ES-I3 (cell line): ENCODE measurements around the gene UBL5.

Experiments used
- H3K36me3 ChIP-seq: 2 replicates; pipeline ENCODE4 v1.6.1; 2013; ENCODE audit warnings: mild to moderate bottlenecking, low read length, control low read depth, moderate library complexity; ENCODE audit not compliant: insufficient read depth
- H3K4me1 ChIP-seq: 2 replicates; pipeline ENCODE4 v1.6.1; 2013; ENCODE audit warnings: mild to moderate bottlenecking, control low read depth, low read length; ENCODE audit not compliant: insufficient read depth
- H3K9ac ChIP-seq: 2 replicates; pipeline ENCODE4 v1.6.1; 2013; ENCODE audit warnings: low read depth, mild to moderate bottlenecking, low read length, moderate library complexity
- H3K9me3 ChIP-seq: 2 replicates; pipeline ENCODE4 v1.6.1; 2013; ENCODE audit warnings: mild to moderate bottlenecking, low read length, moderate library complexity; ENCODE audit not compliant: control insufficient read depth, insufficient read depth

The UBL5 gene

DNA sequence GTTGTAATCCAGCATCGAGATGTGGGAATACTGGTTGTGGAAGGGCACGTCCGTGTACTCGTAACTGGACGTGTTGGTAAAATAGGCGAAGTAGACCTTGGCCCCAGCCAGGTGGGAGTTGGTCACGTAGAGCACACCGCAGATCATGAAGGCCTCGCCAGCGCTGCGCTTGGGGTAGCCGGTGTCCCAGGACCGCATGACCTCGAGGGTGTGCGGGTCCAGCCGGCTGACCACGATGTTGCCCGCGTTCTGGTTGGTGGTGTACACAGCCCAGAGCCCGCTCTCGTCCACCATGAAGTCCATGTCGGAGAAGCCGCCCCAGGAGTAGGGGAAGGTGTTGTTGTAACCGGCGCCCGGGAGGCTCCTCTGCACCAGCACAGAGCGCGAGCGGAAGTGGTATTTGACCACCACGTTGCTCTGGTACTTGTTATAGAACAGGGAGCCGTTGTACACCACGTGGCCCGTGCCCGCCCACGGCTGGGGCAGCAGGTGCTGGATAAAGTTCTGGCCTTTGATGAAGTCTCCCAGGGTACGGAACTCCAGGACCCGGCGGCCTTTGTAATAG lies 26.6 kb downstream of the UBL5 start:
- Histone ChIP-seq H3K36me3 (no peaks in the 10 kb centered on the region; the same call in none of the 2 replicates), H3K4me1 (peaks cover 9% of the 10 kb centered on the region; the same call in 1 of the 2 replicates), H3K9ac (no peak overlapping the region), H3K9me3 (no peaks in the 10 kb centered on the region)

DNA sequence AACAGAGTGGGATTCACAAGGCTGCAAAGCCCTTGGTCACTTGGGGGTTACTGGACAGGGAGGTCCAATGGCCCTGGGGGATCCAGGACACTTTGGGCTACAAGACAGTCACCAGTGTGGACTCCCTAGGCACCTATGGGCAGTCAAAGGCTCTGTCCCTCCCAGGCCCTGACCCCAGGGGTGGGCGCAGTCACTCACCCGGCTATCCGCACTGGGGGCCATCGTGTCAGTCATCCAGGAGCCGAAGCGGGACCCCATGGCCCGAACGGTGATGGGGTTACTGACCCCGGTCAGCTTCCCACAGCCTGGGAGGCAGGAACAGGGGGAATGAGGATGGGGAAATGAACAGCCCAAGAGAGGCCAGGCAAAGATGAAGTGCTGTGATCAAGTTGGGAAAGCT lies 28.9 kb downstream of the UBL5 start:
- Histone ChIP-seq H3K4me1 (peaks cover 4% of the 10 kb centered on the region; the same call in 1 of the 2 replicates), H3K9ac (no peak overlapping the region), H3K36me3 (no peaks in the 10 kb centered on the region; the same call in none of the 2 replicates), H3K9me3 (no peaks in the 10 kb centered on the region)

DNA sequence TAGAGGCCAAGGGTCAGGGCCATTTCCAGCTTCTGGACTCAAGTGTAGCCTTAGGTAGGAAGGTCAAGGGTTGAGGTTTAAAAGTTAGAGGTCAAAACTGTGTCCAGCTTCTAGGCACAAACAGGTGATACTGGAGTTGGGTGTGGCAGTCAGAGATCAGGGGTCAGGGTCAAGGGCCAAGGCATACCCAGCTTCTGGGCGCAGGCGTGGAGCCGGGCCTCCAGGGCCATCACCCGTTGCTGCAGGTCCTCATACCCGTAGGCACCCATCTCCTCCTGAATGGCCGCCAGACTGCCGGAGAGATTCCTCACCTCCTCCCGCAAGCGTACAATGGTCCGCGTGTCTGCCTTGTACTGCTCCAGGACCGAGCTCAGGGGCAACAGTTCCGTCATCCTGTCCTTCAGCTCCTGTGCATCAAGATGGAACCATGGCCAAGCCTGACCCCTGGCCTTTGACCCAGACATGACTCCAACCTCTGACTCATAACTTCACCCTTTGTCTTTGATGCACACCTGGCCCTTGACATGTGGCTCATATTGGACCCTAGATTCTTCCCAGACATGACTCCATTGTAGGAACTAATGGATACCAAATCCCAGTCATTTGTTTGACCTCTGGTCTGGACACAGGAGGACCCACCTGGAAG lies 29.5 kb downstream of the UBL5 start:
- Histone ChIP-seq H3K4me1 (peaks cover 4% of the 10 kb centered on the region; the same call in 1 of the 2 replicates), H3K36me3 (no peaks in the 10 kb centered on the region; the same call in 1 of the 2 replicates), H3K9ac (no peak overlapping the region), H3K9me3 (no peaks in the 10 kb centered on the region)

DNA sequence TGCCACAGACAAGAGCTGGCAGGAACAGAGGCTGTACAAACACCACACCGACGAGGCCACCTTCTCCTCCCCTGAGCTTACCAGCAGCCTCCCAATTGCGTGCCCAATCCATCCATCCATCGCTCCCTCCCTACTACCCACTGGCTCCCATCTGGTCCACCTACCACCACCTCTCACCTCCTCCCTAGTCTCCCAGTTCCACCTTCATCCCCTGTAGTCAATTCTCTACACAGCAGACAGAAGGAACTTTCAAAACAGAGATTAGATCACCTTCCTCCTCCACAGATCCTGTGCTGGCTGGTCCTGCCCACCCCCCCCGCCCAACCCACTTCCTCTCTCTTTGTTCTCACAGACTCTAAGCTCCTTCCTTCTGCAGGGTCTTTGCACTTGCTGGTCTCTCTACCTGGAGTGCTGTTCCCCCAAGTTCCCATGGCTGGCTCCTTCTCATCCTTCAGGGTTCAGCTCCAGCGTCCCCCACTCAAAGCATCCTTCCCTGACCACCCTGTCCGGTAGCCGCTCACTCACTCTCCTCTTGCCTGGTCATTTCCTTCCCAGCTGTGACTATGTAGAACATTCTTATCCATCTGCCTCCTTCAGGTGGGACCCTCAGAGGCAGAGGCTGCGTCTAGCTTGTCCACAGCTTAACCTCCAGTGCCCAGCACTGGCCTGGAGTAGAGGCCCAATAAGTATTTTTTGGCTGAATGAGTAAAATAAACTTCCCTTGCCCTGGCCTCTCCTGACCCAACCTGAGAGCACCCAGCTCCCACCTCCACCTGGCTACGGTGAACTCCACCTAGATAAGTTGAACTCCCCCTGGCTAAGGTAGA lies 30.4 kb downstream of the UBL5 start:
- no peaks in the 10 kb centered on the region; the same call in 1 of the 2 replicates for H3K36me3 ChIP-seq
- peaks cover 4% of the 10 kb centered on the region; the same call in 1 of the 2 replicates for H3K4me1 ChIP-seq
- no peak overlapping the region for H3K9ac ChIP-seq
- H3K9me3 ChIP-seq: no peaks in the 10 kb centered on the region

DNA sequence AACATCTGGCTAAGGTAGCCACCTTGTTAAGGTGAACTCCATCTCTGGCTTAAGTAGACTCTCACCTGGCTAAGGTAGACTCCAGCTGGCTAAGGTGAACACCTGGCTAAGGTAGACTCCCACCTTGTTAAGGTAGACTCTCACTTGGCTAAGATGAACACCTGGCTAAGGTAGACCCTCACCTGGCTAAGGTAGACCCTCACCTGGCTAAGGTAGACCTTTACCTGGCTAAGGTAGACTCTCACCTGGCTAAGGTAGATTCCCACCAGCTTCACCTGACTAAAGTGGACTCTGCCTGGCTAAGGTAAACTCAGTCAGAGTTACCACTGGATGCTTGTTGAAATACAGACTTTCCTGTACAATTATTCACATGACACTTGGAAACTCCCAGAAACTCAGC lies 31.0 kb downstream of the UBL5 start:
- H3K4me1 ChIP-seq: peaks cover 4% of the 10 kb centered on the region; the same call in 1 of the 2 replicates
- no peaks in the 10 kb centered on the region for H3K9me3 ChIP-seq
- H3K9ac ChIP-seq: no peak overlapping the region
- no peaks in the 10 kb centered on the region; the same call in 1 of the 2 replicates for H3K36me3 ChIP-seq

DNA sequence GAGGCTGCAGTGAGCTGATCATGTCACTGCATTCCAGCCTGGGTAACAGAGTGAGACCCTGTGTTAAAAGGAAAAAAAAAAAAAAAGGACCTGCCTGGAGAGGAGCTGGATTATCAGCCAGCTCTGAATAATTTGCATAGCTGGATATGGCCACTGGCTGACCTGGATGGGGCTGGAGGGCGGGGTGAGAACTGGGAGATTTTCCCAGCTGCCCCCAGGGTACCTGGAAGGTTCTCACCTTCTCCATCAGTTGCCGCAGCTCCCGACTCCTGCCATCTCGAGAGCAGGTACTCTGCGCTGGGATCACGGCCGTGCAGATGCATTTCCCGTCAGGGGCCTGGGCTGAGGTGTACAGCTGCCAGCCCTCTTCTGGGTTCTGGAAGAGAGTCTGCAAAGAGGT lies 32.7 kb downstream of the UBL5 start:
- no peak overlapping the region for H3K9ac ChIP-seq
- no peaks in the 10 kb centered on the region for H3K9me3 ChIP-seq
- H3K4me1 ChIP-seq: peaks cover 4% of the 10 kb centered on the region; the same call in 1 of the 2 replicates
- no peaks in the 10 kb centered on the region; the same call in 1 of the 2 replicates for H3K36me3 ChIP-seq

DNA sequence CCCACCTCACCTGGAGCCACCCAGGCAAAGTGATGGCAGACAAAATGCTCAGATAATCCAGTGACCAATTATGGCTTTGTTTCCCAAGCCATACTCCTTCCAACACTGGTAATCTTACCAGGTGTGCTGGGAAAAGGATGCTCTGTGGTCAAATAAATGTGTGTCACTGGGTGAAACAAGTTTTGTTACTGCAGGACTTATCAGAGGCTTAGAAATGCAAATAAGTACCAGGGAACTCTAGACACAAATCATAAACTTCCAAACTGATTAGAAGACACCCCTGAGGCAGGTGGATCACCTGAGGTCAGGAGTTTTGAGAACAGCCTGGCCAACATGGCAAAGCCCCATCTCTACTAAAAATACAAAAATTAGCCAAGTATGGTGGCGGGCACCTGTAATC lies 33.8 kb downstream of the UBL5 start:
- H3K36me3 ChIP-seq: no peaks in the 10 kb centered on the region; the same call in 1 of the 2 replicates
- no peak overlapping the region for H3K9ac ChIP-seq
- H3K4me1 ChIP-seq: peaks cover 9% of the 10 kb centered on the region
- no peaks in the 10 kb centered on the region for H3K9me3 ChIP-seq

DNA sequence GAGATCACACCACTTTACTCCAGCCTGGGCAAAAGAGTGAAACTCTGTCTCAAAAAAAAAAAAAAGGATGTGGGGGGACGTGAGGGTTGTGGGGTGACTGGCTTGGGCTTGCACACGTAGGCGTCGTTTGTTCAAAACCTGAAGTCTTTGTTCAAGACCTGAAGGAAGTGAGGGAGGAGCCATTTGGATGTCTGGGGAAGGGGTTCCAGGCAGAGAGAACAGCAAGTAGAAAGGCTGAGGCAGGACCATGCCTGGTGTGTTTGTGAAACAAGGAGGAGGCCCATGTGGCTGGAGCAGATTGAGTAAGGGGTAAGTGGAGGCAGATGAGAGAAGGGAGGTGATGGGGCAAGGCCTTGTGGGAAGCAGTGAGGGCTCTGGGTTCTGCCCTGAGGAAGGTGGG lies 35.2 kb downstream of the UBL5 start:
- Histone ChIP-seq H3K36me3 (no peaks in the 10 kb centered on the region), H3K9ac (no peak overlapping the region), H3K4me1 (peaks cover 9% of the 10 kb centered on the region), H3K9me3 (no peaks in the 10 kb centered on the region)

DNA sequence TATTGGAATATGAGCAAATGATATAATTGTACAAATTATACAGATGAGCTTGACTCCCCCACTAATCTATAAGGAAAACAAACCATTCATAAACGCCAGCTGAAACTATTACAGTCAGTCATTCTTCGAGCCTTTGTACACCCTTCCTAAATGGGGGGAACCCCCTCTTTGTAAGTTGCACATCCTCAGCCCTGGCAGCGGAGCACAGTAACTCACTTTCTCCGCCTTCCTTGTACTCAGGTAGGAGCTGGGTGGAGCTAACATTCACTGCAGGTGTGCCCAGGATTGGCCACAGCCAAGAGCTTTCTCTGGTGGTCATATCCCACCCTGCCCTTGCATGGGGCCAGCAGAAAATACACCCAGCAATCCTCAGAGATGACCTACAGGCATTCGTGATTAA lies 36.0 kb downstream of the UBL5 start:
- no peak overlapping the region for H3K9ac ChIP-seq
- H3K36me3 ChIP-seq: no peaks in the 10 kb centered on the region
- H3K9me3 ChIP-seq: no peaks in the 10 kb centered on the region
- H3K4me1 ChIP-seq: peaks cover 5% of the 10 kb centered on the region

DNA sequence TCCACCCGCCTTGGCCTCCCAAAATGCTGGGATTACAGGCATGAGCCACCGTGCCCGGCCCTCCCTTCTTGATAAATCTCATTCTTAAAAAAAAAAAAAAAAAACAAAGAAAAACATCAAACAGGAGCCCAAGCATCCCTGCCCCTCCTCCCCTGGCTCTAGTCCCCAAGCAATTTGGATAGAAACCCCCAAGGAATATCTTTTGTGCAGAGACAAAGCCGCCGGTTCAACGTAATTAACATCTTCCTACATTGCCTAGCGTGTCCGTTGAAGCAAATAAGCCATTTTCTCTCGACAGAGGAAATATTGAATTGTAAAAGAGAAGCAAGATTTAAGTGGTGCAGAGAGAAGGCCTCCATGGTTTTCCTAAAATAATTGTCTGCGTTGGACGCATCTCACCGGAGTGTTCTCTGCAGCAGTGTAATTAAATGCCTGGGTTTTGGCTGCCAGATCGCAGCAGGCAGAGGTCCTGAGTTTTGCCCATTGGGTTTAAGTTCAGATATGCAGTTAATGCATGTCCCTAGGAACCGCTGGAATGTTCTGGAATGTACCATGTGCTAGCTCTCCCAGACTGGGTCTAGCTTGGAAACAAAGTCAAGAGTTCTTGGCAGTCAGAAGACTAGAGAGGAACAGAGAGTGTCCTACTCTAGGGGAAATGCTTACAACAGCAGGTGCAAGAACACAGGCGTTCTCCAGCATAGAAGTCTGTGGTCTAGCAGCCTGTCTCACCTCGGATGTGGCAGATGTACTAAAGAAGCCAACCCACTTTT lies 38.2 kb downstream of the UBL5 start:
- H3K9ac ChIP-seq: no peak overlapping the region
- H3K4me1 ChIP-seq: peaks cover 5% of the 10 kb centered on the region
- H3K9me3 ChIP-seq: no peaks in the 10 kb centered on the region
- no peaks in the 10 kb centered on the region for H3K36me3 ChIP-seq

DNA sequence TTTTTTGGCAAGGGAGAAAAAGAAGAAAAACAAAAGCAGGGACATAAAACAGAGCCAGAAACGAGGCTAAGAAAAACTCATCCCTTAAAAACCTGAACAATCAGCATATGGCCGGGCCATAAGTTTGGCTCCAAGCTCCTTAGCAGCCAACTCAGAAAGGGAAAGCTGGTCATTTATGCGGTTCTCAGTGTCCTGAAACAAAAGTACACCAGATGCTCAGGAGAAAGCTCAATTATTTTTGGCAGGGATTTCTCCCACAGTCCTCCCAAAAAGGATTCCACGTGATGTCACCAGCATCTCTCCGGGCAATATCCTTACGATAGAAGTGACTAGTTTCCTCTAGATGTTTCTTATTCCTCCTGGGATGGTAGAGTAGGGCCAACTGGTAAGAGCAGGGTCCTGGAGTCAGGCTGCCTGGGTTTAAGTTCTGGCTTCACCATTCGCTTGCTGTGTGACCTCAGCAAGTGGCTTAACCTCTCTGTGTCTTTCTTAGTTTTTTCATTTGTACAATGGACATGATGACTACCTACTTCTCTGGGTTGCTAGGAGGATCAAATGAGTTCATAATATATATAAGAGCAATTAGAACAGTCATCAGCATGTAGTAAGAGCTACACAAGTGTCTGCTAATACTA lies 41.4 kb downstream of the UBL5 start:
- Histone ChIP-seq H3K9ac (no peak overlapping the region), H3K9me3 (no peaks in the 10 kb centered on the region), H3K36me3 (no peaks in the 10 kb centered on the region), H3K4me1 (peaks cover 5% of the 10 kb centered on the region)

DNA sequence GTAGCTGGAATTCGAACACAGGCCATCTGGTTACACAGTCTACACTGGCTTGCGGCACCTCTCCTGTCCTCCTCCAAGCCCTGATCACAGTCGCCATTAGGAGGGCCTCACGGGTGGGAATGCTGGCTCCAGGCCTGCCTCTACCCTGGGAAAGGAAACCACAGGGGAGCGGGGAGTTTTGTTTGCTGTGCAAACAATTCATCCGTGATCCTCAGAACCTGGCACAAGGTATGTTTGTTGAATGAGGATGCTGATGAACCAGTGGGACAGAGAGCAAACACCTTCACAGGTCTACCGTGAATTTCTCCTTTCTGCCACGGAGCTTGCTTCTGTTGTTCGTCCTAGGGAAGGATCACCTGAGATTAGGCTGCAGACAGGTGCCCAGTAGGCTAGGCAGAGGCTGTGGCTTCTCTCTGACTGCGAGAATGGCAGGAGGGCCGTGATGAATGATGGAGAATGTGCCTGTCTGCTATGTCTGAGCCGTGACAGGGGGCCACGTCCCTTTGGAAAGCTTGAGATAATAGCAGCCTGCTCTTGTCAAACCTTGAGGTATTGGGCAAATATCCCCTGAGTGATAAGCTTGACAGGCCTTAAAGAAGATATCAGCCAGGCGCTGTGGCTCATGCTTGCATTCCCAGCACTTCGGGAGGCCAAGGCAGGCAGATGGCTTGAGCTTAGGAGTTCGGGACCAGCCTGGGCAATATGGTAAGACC lies 44.1 kb downstream of the UBL5 start:
- no peak overlapping the region for H3K9ac ChIP-seq
- H3K4me1 ChIP-seq: no peaks in the 10 kb centered on the region
- no peaks in the 10 kb centered on the region for H3K9me3 ChIP-seq
- H3K36me3 ChIP-seq: no peaks in the 10 kb centered on the region

DNA sequence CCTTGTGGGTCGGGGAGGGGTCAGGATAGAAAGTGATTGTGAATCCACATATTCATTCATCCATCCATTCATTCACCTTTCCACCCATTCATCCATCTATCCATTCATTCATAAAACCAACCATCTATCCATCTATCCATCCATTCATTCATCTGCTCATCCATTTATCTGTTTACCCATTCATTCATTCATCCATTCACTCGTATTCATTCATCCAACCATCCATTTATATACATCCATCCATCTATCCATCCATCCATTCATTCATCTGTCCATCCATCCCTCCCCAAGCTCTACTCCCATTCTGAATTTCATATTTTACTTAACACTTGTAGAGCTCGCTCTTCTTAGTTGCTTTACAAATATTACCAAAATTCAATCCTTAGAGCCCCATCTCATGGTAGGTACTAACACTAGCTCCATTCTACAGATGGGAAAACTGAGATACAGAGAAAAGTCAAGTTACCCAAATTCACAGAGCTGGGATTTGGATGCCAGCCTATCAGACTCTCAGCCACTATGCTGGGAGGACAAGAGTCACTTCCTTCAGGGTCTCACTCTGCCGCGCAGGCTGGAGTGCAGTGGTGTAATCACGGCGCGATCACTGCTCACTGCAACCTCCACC lies 45.0 kb downstream of the UBL5 start:
- H3K9ac ChIP-seq: no peak overlapping the region
- no peaks in the 10 kb centered on the region for H3K4me1 ChIP-seq
- no peaks in the 10 kb centered on the region for H3K9me3 ChIP-seq
- no peaks in the 10 kb centered on the region for H3K36me3 ChIP-seq
